GM18858 (cell line): ENCODE results near the gene KCNJ4.

Experiments
- ATAC-seq: cut with Tn5 transposase; IDR thresholded peaks from one replicate; pipeline ENCODE4 v1.9.1; 2021; ENCODE audit not compliant: unreplicated experiment

KCNJ4 gene

GRCh38 chr22:38433871-38434270 is 21.1 kb downstream of the KCNJ4 start:
- no peak for ATAC-seq

- no peak for ATAC-seq
Observed at GRCh38 chr22:38432264-38432663, 22.7 kb downstream of the KCNJ4 start.

- ATAC-seq = no peak
Observed at GRCh38 chr22:38431266-38432010, 23.6 kb downstream of the KCNJ4 start.

DNA sequence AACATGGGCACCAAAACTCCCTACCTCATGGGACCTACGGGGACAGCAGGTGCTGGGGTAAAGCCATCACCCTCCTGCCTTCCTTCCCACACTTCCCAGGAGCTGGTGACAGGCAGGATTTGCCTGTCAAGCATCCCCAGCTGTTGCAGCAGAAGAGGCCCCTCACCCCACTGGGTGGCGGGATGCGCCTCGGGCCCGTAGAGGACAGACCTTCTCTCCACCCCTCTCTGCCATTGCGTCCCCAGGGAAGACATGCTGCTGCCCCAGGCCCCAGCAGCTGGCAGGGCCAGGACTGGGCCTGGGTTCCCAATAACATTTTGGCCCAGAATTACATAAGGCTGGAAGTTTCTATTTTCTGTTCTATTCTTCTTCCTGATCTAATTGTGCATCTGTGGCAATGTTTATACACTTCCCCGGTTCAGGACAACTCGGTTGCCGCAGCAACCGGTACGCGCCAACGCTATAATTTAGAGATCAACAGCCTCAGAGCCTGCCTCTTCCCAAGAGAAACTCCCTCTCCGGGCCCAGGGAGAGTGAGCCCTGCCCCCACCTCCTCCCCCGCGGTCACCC is 25.4 kb downstream of the KCNJ4 start:
- no peak for ATAC-seq

GRCh38 chr22:38428714-38429113 is 26.3 kb downstream of the KCNJ4 start:
- ATAC-seq = no peak

- ATAC-seq = no peak
Observed at GRCh38 chr22:38427940-38428339, 27.1 kb downstream of the KCNJ4 start.

DNA sequence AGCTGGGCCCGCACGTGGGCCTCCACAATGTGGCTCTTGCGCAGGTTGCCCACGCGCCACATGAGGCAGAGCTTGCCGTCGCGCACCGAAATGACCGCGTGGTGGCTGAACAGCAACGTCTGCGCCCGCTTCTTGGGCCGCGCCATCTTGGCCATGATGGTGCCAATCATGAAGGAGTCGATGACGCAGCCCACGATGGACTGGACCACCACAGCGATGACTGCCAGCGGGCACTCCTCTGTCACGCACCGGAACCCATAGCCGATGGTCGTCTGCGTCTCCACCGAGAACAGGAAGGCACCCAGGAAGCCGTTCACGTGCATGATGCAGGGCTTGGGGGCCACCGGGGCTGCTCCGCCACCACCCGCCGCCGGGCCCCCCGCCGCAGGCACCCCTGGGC is 27.5 kb downstream of the KCNJ4 start:
- ATAC-seq = no peak

- ATAC-seq = no peak
Observed at GRCh38 chr22:38426628-38427027, 28.4 kb downstream of the KCNJ4 start.

- ATAC-seq = no peak
Observed at GRCh38 chr22:38424525-38425080, 30.4 kb downstream of the KCNJ4 start.

- ATAC-seq = no peak
Observed at GRCh38 chr22:38423512-38424503, 31.2 kb downstream of the KCNJ4 start.

- ATAC-seq = no peak
Observed at GRCh38 chr22:38422611-38423511, 32.1 kb downstream of the KCNJ4 start.

- ATAC-seq = no peak
Observed at GRCh38 chr22:38420734-38421133, 34.3 kb downstream of the KCNJ4 start.

DNA sequence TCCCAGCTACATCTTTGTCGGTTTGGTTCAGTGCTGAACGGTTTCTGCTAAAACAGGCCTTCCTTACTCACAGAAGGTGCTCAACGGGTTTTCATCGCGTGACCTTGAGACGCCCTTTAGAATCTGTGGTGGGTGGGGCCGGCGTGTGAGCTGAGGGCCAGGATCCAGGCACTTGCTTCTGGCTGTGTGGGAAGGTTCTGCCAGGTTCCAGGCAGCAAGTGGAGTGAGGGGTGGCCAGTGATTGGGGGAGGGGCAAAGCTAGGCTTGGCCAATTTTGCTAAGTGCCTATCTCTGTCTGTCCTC is 35.2 kb downstream of the KCNJ4 start:
- ATAC-seq = no peak

DNA sequence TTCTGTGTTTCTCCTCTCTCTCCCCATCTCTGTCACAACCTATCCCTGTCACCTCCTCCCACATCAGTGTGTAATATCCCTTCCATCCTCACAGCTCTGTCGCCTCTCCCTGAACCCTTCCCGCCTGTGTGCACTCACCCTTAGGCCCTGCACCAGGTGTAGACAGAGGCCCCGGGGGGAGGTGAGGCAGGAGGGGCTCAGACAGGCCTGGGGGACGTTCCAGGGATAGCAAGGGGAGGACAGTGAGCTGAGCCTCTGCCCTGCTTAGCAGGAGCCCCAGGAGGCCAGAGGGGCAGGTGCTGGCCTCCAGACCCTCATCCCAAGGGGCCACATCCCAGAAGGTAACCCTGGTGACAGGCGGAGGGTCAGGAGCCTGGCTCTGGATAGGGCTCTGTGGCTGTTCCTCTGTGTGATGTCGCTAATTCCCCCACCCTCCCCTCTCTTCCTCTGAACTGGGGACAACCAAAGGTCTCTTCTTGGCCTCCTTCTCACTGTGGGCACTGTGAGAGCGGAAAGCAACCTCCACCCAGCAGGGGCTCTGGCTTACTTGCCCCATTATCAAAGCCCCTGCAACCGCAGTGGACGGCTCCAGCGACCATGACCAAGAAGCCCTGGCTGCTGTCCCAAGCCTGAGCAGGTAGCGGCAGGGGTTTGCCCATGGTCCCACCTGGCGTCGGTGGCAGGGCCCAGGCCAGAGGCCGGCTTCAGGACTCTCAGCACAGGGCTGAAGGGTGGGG is 35.7 kb downstream of the KCNJ4 start:
- no peak for ATAC-seq

- no peak for ATAC-seq
Observed at GRCh38 chr22:38418589-38418988, 36.4 kb downstream of the KCNJ4 start.

- ATAC-seq = no peak
Observed at GRCh38 chr22:38417252-38418060, 37.5 kb downstream of the KCNJ4 start.

GRCh38 chr22:38416621-38417251 is 38.3 kb downstream of the KCNJ4 start:
- ATAC-seq = no peak

DNA sequence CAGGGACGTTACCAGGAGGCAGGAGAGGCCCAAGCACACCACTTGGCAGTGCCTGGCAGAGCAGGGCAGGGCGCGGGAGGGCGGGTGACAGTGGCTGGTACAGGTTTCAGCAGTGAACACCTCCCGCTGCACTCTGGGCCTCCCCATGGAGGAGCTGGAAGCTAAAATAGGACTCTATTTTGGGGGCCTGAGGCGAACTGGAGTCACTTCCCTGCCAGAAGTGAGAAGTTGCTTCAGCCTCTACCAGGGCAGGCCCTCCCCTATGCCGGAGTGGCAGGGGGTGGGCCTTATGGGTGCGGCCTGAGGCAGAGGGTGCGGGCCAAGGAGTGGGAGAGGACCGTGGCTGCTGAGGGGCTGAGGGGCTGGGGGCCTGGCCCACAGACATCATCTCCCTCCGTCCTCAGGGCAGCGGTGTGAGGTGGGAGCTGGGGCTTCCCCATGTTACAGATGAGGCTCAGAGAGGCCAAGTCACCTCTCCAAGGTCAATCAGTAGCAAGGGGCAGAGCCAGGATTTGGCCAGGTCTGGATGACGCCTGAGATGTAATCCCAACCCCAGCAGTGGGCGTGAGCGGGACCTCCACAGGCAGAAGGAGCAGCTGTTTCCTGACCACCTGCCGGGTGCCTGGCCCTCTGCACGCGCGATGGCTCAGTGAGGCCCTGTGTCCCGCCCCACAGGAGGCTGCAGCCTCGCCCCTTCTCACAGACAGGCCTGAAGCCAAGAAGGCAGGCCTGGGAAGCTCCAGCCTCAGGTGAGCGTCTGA is 39.3 kb downstream of the KCNJ4 start:
- no peak for ATAC-seq
